ENCODE measurements around the gene SHB.

- no peak for TF ChIP-seq CTCF (IDR thresholded peaks at IDR 0.05)
- TF ChIP-seq POLR2A (IDR thresholded peaks at IDR 0.05): no peak
Measured at GRCh38 chr9:38112456-38112855, 43.4 kb upstream of the SHB start.
